ENCODE data around the gene OR1L8. TPM values are rescaled to one million over a fixed set of nuclear protein-coding genes. Genes with fewer than 3 reads are reported as not detected.
"Not testable (repeated sequence)": the region's sequence is repeated elsewhere in the genome, so short reads cannot be mapped to it uniquely, and the experiment has no call there.

Gene OR1L8
- total RNA-seq, 4 donors from 2014 or later = not detected

- TF ChIP-seq EP300 (IDR thresholded peaks at IDR 0.05) (no peak), POLR2A (IDR thresholded peaks at IDR 0.05) (no peak), POLR2AphosphoS5 (IDR thresholded peaks at IDR 0.05) (no peak), CTCF (IDR thresholded peaks at IDR 0.05) (no peak)
- no peaks in the 10 kb centered on the region for H3K9me3 ChIP-seq
- DNase-seq (ENCODE audit: low spot score in 2 of 2) = no peak
These were observed 44.4 kb downstream of the OR1L8 start for GRCh38 chr9:122538757-122539156.

GRCh38 chr9:122537066-122537465 lies 46.1 kb downstream of the OR1L8 start:
- H3K27me3 ChIP-seq; H3K4me1 ChIP-seq; H3K27ac ChIP-seq; H3K36me3 ChIP-seq; DNase-seq (ENCODE audit: low spot score in 2 of 2); H3K4me3 ChIP-seq; H3K9me3 ChIP-seq: not testable (repeated sequence)
- 58% methylated on average over 7 of the region's 7 CpGs for WGBS

More at GRCh38 chr9:122538757-122539156, 44.4 kb downstream of the OR1L8 start:
- Histone ChIP-seq H3K27me3 (no peaks in the 10 kb centered on the region), H3K27ac (no peak overlapping the region), H3K36me3 (no peaks in the 10 kb centered on the region), H3K4me1 (no peaks in the 10 kb centered on the region), H3K4me3 (no peak overlapping the region)
- 64% methylated on average over 2 of the region's 2 CpGs for WGBS

- Histone ChIP-seq H3K27ac (no peak overlapping the region), H3K36me3 (no peaks in the 10 kb centered on the region), H3K4me3 (no peak overlapping the region), H3K27me3 (no peaks in the 10 kb centered on the region), H3K9me3 (no peaks in the 10 kb centered on the region), H3K4me1 (no peaks in the 10 kb centered on the region)
- WGBS = 96% methylated on average over 1 of the region's 1 CpG
- no peak for TF ChIP-seq CTCF (IDR thresholded peaks at IDR 0.05)
- no peak for TF ChIP-seq POLR2A (IDR thresholded peaks at IDR 0.05)
- no peak for TF ChIP-seq EP300 (IDR thresholded peaks at IDR 0.05)
- TF ChIP-seq POLR2AphosphoS5 (IDR thresholded peaks at IDR 0.05) = no peak
- DNase-seq (ENCODE audit: low spot score in 2 of 2) = no peak
These were observed 47.0 kb downstream of the OR1L8 start for GRCh38 chr9:122536134-122536533.

GRCh38 chr9:122531157-122531556 lies 52.0 kb downstream of the OR1L8 start:
- not testable (repeated sequence) for H3K27ac ChIP-seq; H3K9me3 ChIP-seq; H3K4me1 ChIP-seq; DNase-seq (ENCODE audit: low spot score in 2 of 2); H3K4me3 ChIP-seq; H3K27me3 ChIP-seq; H3K36me3 ChIP-seq
- WGBS = 81% methylated on average over 4 of the region's 4 CpGs

- H3K27me3 ChIP-seq = no peaks in the 10 kb centered on the region
- H3K4me1 ChIP-seq = no peaks in the 10 kb centered on the region
- no peak within 1 kb of the TSS for H3K27ac ChIP-seq
- WGBS = 73% methylated on average over 3 of the region's 3 CpGs
- TF ChIP-seq POLR2AphosphoS5 (IDR thresholded peaks at IDR 0.05) = no peak
- H3K4me3 ChIP-seq = no peak within 1 kb of the TSS
- H3K9me3 ChIP-seq = no peaks in the 10 kb centered on the region
- no peaks in the 10 kb centered on the region for H3K36me3 ChIP-seq
- DNase-seq (ENCODE audit: low spot score in 2 of 2) = no peak
These were observed 56.0 kb downstream of the OR1L8 start, which contains the start of gene OR1N1 for GRCh38 chr9:122527193-122527592. Gene OR1N1, minus strand, starts transcription at chr9:122527293. Its CDS starts 0 bp downstream, at chr9:122527293.

GRCh38 chr9:122526602-122527001 lies 56.6 kb downstream of the OR1L8 start:
- 85% methylated on average over 10 of the region's 10 CpGs for WGBS
- Histone ChIP-seq H3K36me3 (no peaks in the 10 kb centered on the region), H3K9me3 (no peaks in the 10 kb centered on the region), H3K4me3 (no peak overlapping the region), H3K27me3 (no peaks in the 10 kb centered on the region), H3K27ac (no peak overlapping the region), H3K4me1 (no peaks in the 10 kb centered on the region)
- DNase-seq (ENCODE audit: low spot score in 2 of 2) = no peak
- TF ChIP-seq POLR2AphosphoS5 (IDR thresholded peaks at IDR 0.05) (no peak), CTCF (IDR thresholded peaks at IDR 0.05) (no peak), POLR2A (IDR thresholded peaks at IDR 0.05) (no peak), EP300 (IDR thresholded peaks at IDR 0.05) (no peak)

- no peaks in the 10 kb centered on the region for H3K27me3 ChIP-seq
- H3K36me3 ChIP-seq = no peaks in the 10 kb centered on the region
- H3K4me3 ChIP-seq = no peak overlapping the region
- no peak for TF ChIP-seq EP300 (IDR thresholded peaks at IDR 0.05)
- no peak for TF ChIP-seq CTCF (IDR thresholded peaks at IDR 0.05)
- no peak for TF ChIP-seq POLR2AphosphoS5 (IDR thresholded peaks at IDR 0.05)
- TF ChIP-seq POLR2A (IDR thresholded peaks at IDR 0.05) = no peak
- no peaks in the 10 kb centered on the region for H3K9me3 ChIP-seq
- H3K4me1 ChIP-seq = no peaks in the 10 kb centered on the region
- WGBS = 96% methylated on average over 3 of the region's 3 CpGs
- DNase-seq (ENCODE audit: low spot score in 2 of 2) = no peak
- H3K27ac ChIP-seq = no peak overlapping the region
These were observed 63.8 kb downstream of the OR1L8 start for GRCh38 chr9:122519376-122519775.
